ENCODE data around the gene CCDC73.

Gene CCDC73

GRCh38 chr11:32575070-32575469, 219.4 kb downstream of the CCDC73 start:
- no peak for TF ChIP-seq POLR2A (IDR thresholded peaks at IDR 0.05; ENCODE audit: low read depth, low read length)
- TF ChIP-seq POLR2AphosphoS5 (IDR thresholded peaks at IDR 0.05; ENCODE audit: low read depth, low read length) = no peak
- TF ChIP-seq TAF1 (IDR thresholded peaks at IDR 0.05; ENCODE audit: borderline replicate concordance, low read depth, low read length) = no peak
- no peak for FAIRE-seq
- DNase-seq (ENCODE audit: insufficient read length) = no peak

GRCh38 chr11:32574421-32574820, 220.0 kb downstream of the CCDC73 start:
- FAIRE-seq (peak; percentile 33), DNase-seq (ENCODE audit: insufficient read length) (no peak)
- TF ChIP-seq POLR2AphosphoS5 (IDR thresholded peaks at IDR 0.05; ENCODE audit: low read depth, low read length) (no peak), POLR2A (IDR thresholded peaks at IDR 0.05; ENCODE audit: low read depth, low read length) (no peak), TAF1 (IDR thresholded peaks at IDR 0.05; ENCODE audit: borderline replicate concordance, low read depth, low read length) (no peak)

GRCh38 chr11:32573228-32573627, 221.2 kb downstream of the CCDC73 start:
- DNase-seq (ENCODE audit: insufficient read length) (no peak), FAIRE-seq (no peak)
- TF ChIP-seq POLR2AphosphoS5 (IDR thresholded peaks at IDR 0.05; ENCODE audit: low read depth, low read length) (no peak), TAF1 (IDR thresholded peaks at IDR 0.05; ENCODE audit: borderline replicate concordance, low read depth, low read length) (no peak), POLR2A (IDR thresholded peaks at IDR 0.05; ENCODE audit: low read depth, low read length) (no peak)

- no peak for FAIRE-seq
- TF ChIP-seq POLR2A (IDR thresholded peaks at IDR 0.05; ENCODE audit: low read depth, low read length) = no peak
- TF ChIP-seq TAF1 (IDR thresholded peaks at IDR 0.05; ENCODE audit: borderline replicate concordance, low read depth, low read length) = no peak
- no peak for TF ChIP-seq POLR2AphosphoS5 (IDR thresholded peaks at IDR 0.05; ENCODE audit: low read depth, low read length)
- no peak for DNase-seq (ENCODE audit: insufficient read length)
These were observed 223.4 kb downstream of the CCDC73 start for GRCh38 chr11:32571039-32571438.

GRCh38 chr11:32569313-32569881, 225.1 kb downstream of the CCDC73 start:
- TF ChIP-seq TAF1 (IDR thresholded peaks at IDR 0.05; ENCODE audit: borderline replicate concordance, low read depth, low read length) (no peak), POLR2AphosphoS5 (IDR thresholded peaks at IDR 0.05; ENCODE audit: low read depth, low read length) (no peak), POLR2A (IDR thresholded peaks at IDR 0.05; ENCODE audit: low read depth, low read length) (no peak)
- DNase-seq (ENCODE audit: insufficient read length) = no peak
- no peak for FAIRE-seq

GRCh38 chr11:32567154-32567553, 227.3 kb downstream of the CCDC73 start:
- FAIRE-seq (no peak), DNase-seq (ENCODE audit: insufficient read length) (no peak)
- TF ChIP-seq TAF1 (IDR thresholded peaks at IDR 0.05; ENCODE audit: borderline replicate concordance, low read depth, low read length) (no peak), POLR2AphosphoS5 (IDR thresholded peaks at IDR 0.05; ENCODE audit: low read depth, low read length) (no peak), POLR2A (IDR thresholded peaks at IDR 0.05; ENCODE audit: low read depth, low read length) (no peak)

- TF ChIP-seq POLR2A (IDR thresholded peaks at IDR 0.05; ENCODE audit: low read depth, low read length) (no peak), TAF1 (IDR thresholded peaks at IDR 0.05; ENCODE audit: borderline replicate concordance, low read depth, low read length) (no peak), POLR2AphosphoS5 (IDR thresholded peaks at IDR 0.05; ENCODE audit: low read depth, low read length) (no peak)
- no peak for FAIRE-seq
- DNase-seq (ENCODE audit: insufficient read length) = no peak
These were observed 227.9 kb downstream of the CCDC73 start for GRCh38 chr11:32566517-32566916.

GRCh38 chr11:32563600-32563959, 230.9 kb downstream of the CCDC73 start:
- no peak for FAIRE-seq
- no peak for TF ChIP-seq TAF1 (IDR thresholded peaks at IDR 0.05; ENCODE audit: borderline replicate concordance, low read depth, low read length)
- TF ChIP-seq POLR2A (IDR thresholded peaks at IDR 0.05; ENCODE audit: low read depth, low read length) = no peak
- TF ChIP-seq POLR2AphosphoS5 (IDR thresholded peaks at IDR 0.05; ENCODE audit: low read depth, low read length) = no peak
- DNase-seq (ENCODE audit: insufficient read length) = no peak

- TF ChIP-seq POLR2AphosphoS5 (IDR thresholded peaks at IDR 0.05; ENCODE audit: low read depth, low read length) (no peak), POLR2A (IDR thresholded peaks at IDR 0.05; ENCODE audit: low read depth, low read length) (no peak), TAF1 (IDR thresholded peaks at IDR 0.05; ENCODE audit: borderline replicate concordance, low read depth, low read length) (no peak)
- DNase-seq (ENCODE audit: insufficient read length) (no peak), FAIRE-seq (peak; percentile 21)
These were observed 231.4 kb downstream of the CCDC73 start for GRCh38 chr11:32562839-32563599.

DNA sequence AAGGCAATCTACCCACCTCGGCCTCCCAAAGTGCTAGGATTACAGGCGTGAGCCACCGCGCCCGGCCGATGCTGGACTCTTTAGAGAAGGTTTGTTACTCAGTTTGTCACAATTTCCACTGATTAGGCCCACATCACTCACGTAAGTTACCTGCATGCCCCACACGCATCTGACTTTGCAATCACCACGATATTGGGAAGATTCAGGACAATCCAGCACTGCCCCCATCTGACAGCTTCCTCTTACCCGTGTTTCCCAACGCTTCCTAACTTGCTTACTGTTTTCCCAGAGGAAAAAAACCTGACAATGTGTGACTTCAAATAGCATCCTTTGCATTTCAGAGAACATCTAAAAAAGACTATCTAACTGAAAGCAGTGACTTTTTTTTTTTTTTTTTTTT, 232.6 kb downstream of the CCDC73 start:
- FAIRE-seq (no peak), DNase-seq (ENCODE audit: insufficient read length) (no peak)
- TF ChIP-seq POLR2AphosphoS5 (IDR thresholded peaks at IDR 0.05; ENCODE audit: low read depth, low read length) = no peak
- no peak for TF ChIP-seq POLR2A (IDR thresholded peaks at IDR 0.05; ENCODE audit: low read depth, low read length)
- no peak for TF ChIP-seq TAF1 (IDR thresholded peaks at IDR 0.05; ENCODE audit: borderline replicate concordance, low read depth, low read length)

DNA sequence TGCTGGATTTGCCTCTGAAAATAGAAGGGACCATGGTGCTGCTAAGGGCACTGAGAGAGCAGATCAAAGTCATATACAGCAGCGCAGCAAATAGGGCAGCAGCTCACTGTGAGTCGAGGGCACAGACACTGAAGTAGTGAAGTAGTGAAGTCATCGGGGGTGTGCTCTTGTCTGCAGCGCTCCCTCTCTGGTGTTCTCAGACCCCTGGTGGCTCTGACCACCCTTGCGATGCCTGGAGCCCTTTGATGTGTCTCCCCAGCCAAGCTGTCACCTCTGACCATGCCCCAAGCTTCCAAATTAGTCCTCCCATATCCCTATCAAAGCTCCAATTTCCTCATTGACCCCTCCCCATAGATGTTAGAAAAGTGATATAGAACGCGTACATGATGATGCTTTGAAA, 238.6 kb downstream of the CCDC73 start:
- no peak for FAIRE-seq
- TF ChIP-seq POLR2AphosphoS5 (IDR thresholded peaks at IDR 0.05; ENCODE audit: low read depth, low read length) (no peak), TAF1 (IDR thresholded peaks at IDR 0.05; ENCODE audit: borderline replicate concordance, low read depth, low read length) (no peak), POLR2A (IDR thresholded peaks at IDR 0.05; ENCODE audit: low read depth, low read length) (no peak)
- no peak for DNase-seq (ENCODE audit: insufficient read length)

GRCh38 chr11:32555091-32555490, 239.4 kb downstream of the CCDC73 start:
- no peak for TF ChIP-seq POLR2A (IDR thresholded peaks at IDR 0.05; ENCODE audit: low read depth, low read length)
- no peak for TF ChIP-seq TAF1 (IDR thresholded peaks at IDR 0.05; ENCODE audit: borderline replicate concordance, low read depth, low read length)
- TF ChIP-seq POLR2AphosphoS5 (IDR thresholded peaks at IDR 0.05; ENCODE audit: low read depth, low read length) = no peak
- no peak for DNase-seq (ENCODE audit: insufficient read length)
- FAIRE-seq = no peak
